Progenitor cell of endocrine pancreas (in vitro differentiated cells): ENCODE measurements around the gene LTBP1. TPM values are rescaled to one million over a fixed set of nuclear protein-coding genes. Genes with fewer than 3 reads are reported as not detected.
"Not testable (repeated sequence)": the region's sequence is repeated elsewhere in the genome, so short reads cannot be mapped to it uniquely, and the experiment has no call there.

ENCODE experiments used
- DNase-seq: peaks from one replicate; pipeline ENCODE4 v3.0.0; 2021; ENCODE audit warnings: low spot score; ENCODE audit not compliant: unreplicated experiment
- H3K27ac Mint-ChIP-seq: 2 replicates; pipeline ENCODE4 v1.8.0; 2021; ENCODE audit warnings: mild to moderate bottlenecking, moderate library complexity, mixed read lengths
- H3K27me3 Mint-ChIP-seq: 2 replicates; pipeline ENCODE4 v1.8.0; 2021; ENCODE audit warnings: mixed read lengths
- H3K36me3 Mint-ChIP-seq: 2 replicates; pipeline ENCODE4 v1.8.0; 2022; ENCODE audit warnings: mixed read lengths; ENCODE audit not compliant: insufficient read depth
- H3K4me1 Mint-ChIP-seq: 2 replicates; pipeline ENCODE4 v1.8.0; 2021; ENCODE audit warnings: low read depth, mixed read lengths
- H3K4me3 Mint-ChIP-seq: 2 replicates; pipeline ENCODE4 v1.8.0; 2021; ENCODE audit warnings: low read depth, mild to moderate bottlenecking, moderate library complexity, mixed read lengths
- H3K9me3 Mint-ChIP-seq: 2 replicates; pipeline ENCODE4 v1.8.0; 2021; ENCODE audit warnings: low read depth, mixed read lengths
- CTCF ChIP-seq: fragments of 200-600 bp; sonication (generic); IDR thresholded peaks from one replicate; pipeline ENCODE4 v1.5.0; 2021; ENCODE audit warnings: antibody characterized with exemption, mild to moderate bottlenecking; ENCODE audit not compliant: unreplicated experiment
- total RNA-seq: library from RNA; stranded (reverse); gene quantifications from 2 replicates; pipeline ENCODE4 v1.2.1, GENCODE V29; 2021

Gene LTBP1
- total RNA-seq, 1 donor from 2014 or later, result 63.0 TPM

GRCh38 chr2:32981612-32982011, 34.9 kb downstream of the LTBP1 start:
- Mint-ChIP-seq H3K4me1 (no peaks in the 10 kb centered on the region), H3K36me3 (peaks cover 9% of the 10 kb centered on the region), H3K9me3 (peaks cover 34% of the 10 kb centered on the region), H3K4me3 (no peak overlapping the region), H3K27ac (no peak overlapping the region), H3K27me3 (no peaks in the 10 kb centered on the region)
- TF ChIP-seq CTCF, result no peak
- no peak for DNase-seq

- not testable (repeated sequence) for DNase-seq, H3K4me3 Mint-ChIP-seq, H3K27ac Mint-ChIP-seq, H3K27me3 Mint-ChIP-seq, H3K4me1 Mint-ChIP-seq, H3K36me3 Mint-ChIP-seq
- peaks cover 31% of the 10 kb centered on the region for H3K9me3 Mint-ChIP-seq
Observed at GRCh38 chr2:32983193-32983924, 36.6 kb downstream of the LTBP1 start.

- no peak overlapping the region for H3K27ac Mint-ChIP-seq
- peaks cover 9% of the 10 kb centered on the region for H3K36me3 Mint-ChIP-seq
- no peak for DNase-seq
- no peak overlapping the region for H3K4me3 Mint-ChIP-seq
- peaks cover 19% of the 10 kb centered on the region for H3K9me3 Mint-ChIP-seq
- TF ChIP-seq CTCF, result no peak
- H3K27me3 Mint-ChIP-seq, result no peaks in the 10 kb centered on the region
- H3K4me1 Mint-ChIP-seq, result no peaks in the 10 kb centered on the region
Observed at GRCh38 chr2:32986480-32986879, 39.7 kb downstream of the LTBP1 start.

- Mint-ChIP-seq H3K4me1 (no peaks in the 10 kb centered on the region), H3K4me3 (no peak overlapping the region), H3K36me3 (peaks cover 5% of the 10 kb centered on the region), H3K27ac (no peak overlapping the region), H3K9me3 (peaks cover 7% of the 10 kb centered on the region), H3K27me3 (no peaks in the 10 kb centered on the region)
- no peak for TF ChIP-seq CTCF
- no peak for DNase-seq
Observed at GRCh38 chr2:32988525-32988924, 41.8 kb downstream of the LTBP1 start.

- peaks cover 3% of the 10 kb centered on the region for H3K36me3 Mint-ChIP-seq
- no peak overlapping the region for H3K27ac Mint-ChIP-seq
- H3K4me1 Mint-ChIP-seq, result no peaks in the 10 kb centered on the region
- H3K27me3 Mint-ChIP-seq, result no peaks in the 10 kb centered on the region
- no peak for DNase-seq
- no peak overlapping the region for H3K4me3 Mint-ChIP-seq
- no peak for TF ChIP-seq CTCF
- no peaks in the 10 kb centered on the region for H3K9me3 Mint-ChIP-seq
Observed at GRCh38 chr2:32990556-32990955, 43.8 kb downstream of the LTBP1 start.
